Measurements from ENCODE around the gene ADCK1. TPM values are rescaled to one million over a fixed set of nuclear protein-coding genes. Genes with fewer than 3 reads are reported as not detected.

Gene ADCK1
- total and polyA plus RNA-seq, 9 of the 15 experiments (the other 6 are each of a cell fraction or from before 2014, with no cell fraction given) = 2.8 to 8.9 (median 4.3) TPM

GRCh38 chr14:77980475-77981321 is 180.8 kb downstream of the ADCK1 start:
- no peak for DNase-seq (ENCODE audit: extremely low read depth in 1 of 4, low spot score in 3 of 4)
- POLR2A ChIA-PET = no interaction called here
- H3K4me2 ChIP-seq (ENCODE audit: insufficient read depth, low read length) = no peak overlapping the region
- H3K27ac ChIP-seq (ENCODE audit: extremely low read depth, low read depth, low read length) = no peak overlapping the region
- no peaks in the 10 kb centered on the region for H3K79me2 ChIP-seq (ENCODE audit: control insufficient read depth, insufficient read depth, low read length)
- no peaks in the 10 kb centered on the region for H3K27me3 ChIP-seq (ENCODE audit: control insufficient read depth in 2 of 2, insufficient read depth in 2 of 2, low read length in 2 of 2)
- intact Hi-C loops (cut with micrococcal nuclease) = no loop called here
- no peaks in the 10 kb centered on the region for H3K36me3 ChIP-seq (ENCODE audit: control insufficient read depth, insufficient read depth, low read length)
- in situ Hi-C loops (cut with MboI) = no loop called here
- BruUV-seq (replicated peaks) = no TSS peak
- H3K9ac ChIP-seq (ENCODE audit: insufficient read depth in 1 of 2, low read depth in 2 of 2, low read length in 2 of 2) = no peak overlapping the region; a peak in 1 of 4 replicates
- H3K9me3 ChIP-seq (replicated peaks; ENCODE audit: control insufficient read depth, insufficient read depth, low read depth, low read length) = no peaks in the 10 kb centered on the region
- no peaks in the 10 kb centered on the region for H4K20me1 ChIP-seq (replicated peaks; ENCODE audit: control insufficient read depth, insufficient read depth, low read length)
- ATAC-seq = no peak
- TF ChIP-seq ZBTB33 (CRISPR knock-in tag; IDR thresholded peaks at IDR 0.05) = peak; percentile 73; the same call in 1 of the 2 replicates
- no peak for TF ChIP-seq PRMT5 (CRISPR knock-in tag; IDR thresholded peaks at IDR 0.05)
- H2AFZ ChIP-seq (ENCODE audit: low read depth, low read length) = no peak overlapping the region
- 46% methylated on average over 5 of the region's 45 CpGs for WGBS (ENCODE audit: insufficient coverage, low coverage, missing lambda C conversion rate)
- FAIRE-seq = no peak
- H3K9me1 ChIP-seq (ENCODE audit: control insufficient read depth, insufficient read depth, low read length) = no peaks in the 10 kb centered on the region
- H3K4me3 ChIP-seq = no peak overlapping the region
- CTCF ChIA-PET (ENCODE audit: low intra/inter-chr PET ratio) = no interaction called here
- peaks cover 0 to 8% of the 10 kb centered on the region in 2 experiments; a peak in 1 of 5 replicates for H3K4me1 ChIP-seq (replicated peaks in 1 of 2; ENCODE audit: control insufficient read depth in 2 of 2, insufficient read depth in 2 of 2, low read length in 2 of 2)

Small RNAs within 50 kb of the gene (small RNA-seq; reads per million reads assigned to genes)
- gene RF00019 = not detected

Other genes with a start within 250 kb of the ADCK1 start
- 11.1 and 11.8 TPM in 2 replicates for gene SPTLC2, start 183.5 kb upstream of the ADCK1 start, total RNA-seq (2014; rRNA removed)
- 19.5 and 22.6 TPM in 2 replicates for gene SPTLC2, start 183.5 kb upstream of the ADCK1 start, total RNA-seq (2014; rRNA removed; fragmentation: Illumina TruSeq; extraction: Trizol)
- gene SPTLC2, start 183.5 kb upstream of the ADCK1 start, total RNA-seq (2015; rRNA removed; fragmentation: Illumina TruSeq; extraction: Trizol) = 15.5 and 15.9 TPM in 2 replicates
- 20.8 and 24.2 TPM in 2 replicates for gene SPTLC2, start 183.5 kb upstream of the ADCK1 start, total RNA-seq (2021)
- gene SPTLC2, start 183.5 kb upstream of the ADCK1 start, polyA plus RNA-seq (2011; rRNA removed) = 24.2 and 30.4 TPM in 2 replicates
- 12.6 and 13.3 TPM in 2 replicates for gene SPTLC2, start 183.5 kb upstream of the ADCK1 start, polyA plus RNA-seq (2014; fragmentation: Illumina TruSeq; extraction: Trizol)
- 1 to 10 TPM; 4.5 to 5.4 TPM for gene SPTLC2, start 183.5 kb upstream of the ADCK1 start, polyA plus RNA-seq (2014; fragmentation: Nextera tagmentation; extraction: Ambion mirVana)
- 8.6 and 14.0 TPM in 2 replicates for gene SPTLC2, start 183.5 kb upstream of the ADCK1 start, polyA plus RNA-seq (2014; rRNA removed)
- gene ALKBH1, start 92.1 kb upstream of the ADCK1 start, total RNA-seq (2014; rRNA removed) = 6.4 and 9.3 TPM in 2 replicates
- gene ALKBH1, start 92.1 kb upstream of the ADCK1 start, total RNA-seq (2014; rRNA removed; fragmentation: Illumina TruSeq; extraction: Trizol) = 10.7 and 13.0 TPM in 2 replicates
- gene ALKBH1, start 92.1 kb upstream of the ADCK1 start, total RNA-seq (2015; rRNA removed; fragmentation: Illumina TruSeq; extraction: Trizol) = 12.3 and 12.8 TPM in 2 replicates
- 12.3 and 14.9 TPM in 2 replicates for gene ALKBH1, start 92.1 kb upstream of the ADCK1 start, total RNA-seq (2021)
- gene ALKBH1, start 92.1 kb upstream of the ADCK1 start, polyA plus RNA-seq (2011; rRNA removed) = 17.4 and 19.4 TPM in 2 replicates
- 13.3 and 14.2 TPM in 2 replicates for gene ALKBH1, start 92.1 kb upstream of the ADCK1 start, polyA plus RNA-seq (2014; fragmentation: Illumina TruSeq; extraction: Trizol)
- 1 to 10 TPM; 5.3 to 9.1 TPM for gene ALKBH1, start 92.1 kb upstream of the ADCK1 start, polyA plus RNA-seq (2014; fragmentation: Nextera tagmentation; extraction: Ambion mirVana)
- 10.6 and 11.3 TPM in 2 replicates for gene ALKBH1, start 92.1 kb upstream of the ADCK1 start, polyA plus RNA-seq (2014; rRNA removed)
- gene SLIRP, start 92.0 kb upstream of the ADCK1 start, total RNA-seq (2014; rRNA removed) = 362 and 720 TPM in 2 replicates
- 459 and 470 TPM in 2 replicates for gene SLIRP, start 92.0 kb upstream of the ADCK1 start, total RNA-seq (2014; rRNA removed; fragmentation: Illumina TruSeq; extraction: Trizol)
- gene SLIRP, start 92.0 kb upstream of the ADCK1 start, total RNA-seq (2015; rRNA removed; fragmentation: Illumina TruSeq; extraction: Trizol) = 382 and 426 TPM in 2 replicates
- 251 and 279 TPM in 2 replicates for gene SLIRP, start 92.0 kb upstream of the ADCK1 start, total RNA-seq (2021)
- gene SLIRP, start 92.0 kb upstream of the ADCK1 start, polyA plus RNA-seq (2011; rRNA removed) = 278 and 436 TPM in 2 replicates
- 434 and 491 TPM in 2 replicates for gene SLIRP, start 92.0 kb upstream of the ADCK1 start, polyA plus RNA-seq (2014; fragmentation: Illumina TruSeq; extraction: Trizol)
- 1,000 to 10,000 TPM; 1,478 to 1,905 TPM for gene SLIRP, start 92.0 kb upstream of the ADCK1 start, polyA plus RNA-seq (2014; fragmentation: Nextera tagmentation; extraction: Ambion mirVana)
- 1,067 and 1,341 TPM in 2 replicates for gene SLIRP, start 92.0 kb upstream of the ADCK1 start, polyA plus RNA-seq (2014; rRNA removed)
- gene SNW1, start 39.0 kb upstream of the ADCK1 start, total RNA-seq (2014; rRNA removed) = 76.0 and 97.4 TPM in 2 replicates
- 121 and 133 TPM in 2 replicates for gene SNW1, start 39.0 kb upstream of the ADCK1 start, total RNA-seq (2014; rRNA removed; fragmentation: Illumina TruSeq; extraction: Trizol)
- gene SNW1, start 39.0 kb upstream of the ADCK1 start, total RNA-seq (2015; rRNA removed; fragmentation: Illumina TruSeq; extraction: Trizol) = 98.2 and 101 TPM in 2 replicates
- gene SNW1, start 39.0 kb upstream of the ADCK1 start, total RNA-seq (2021) = 81.3 and 92.3 TPM in 2 replicates
- 40.8 and 64.4 TPM in 2 replicates for gene SNW1, start 39.0 kb upstream of the ADCK1 start, polyA plus RNA-seq (2011; rRNA removed)
- 83.1 and 111 TPM in 2 replicates for gene SNW1, start 39.0 kb upstream of the ADCK1 start, polyA plus RNA-seq (2014; fragmentation: Illumina TruSeq; extraction: Trizol)
- 100 to 1,000 TPM in 1 of 2 experiments, 10 to 100 TPM in 1; 79.0 to 143 TPM for gene SNW1, start 39.0 kb upstream of the ADCK1 start, polyA plus RNA-seq (2014; fragmentation: Nextera tagmentation; extraction: Ambion mirVana)
- gene SNW1, start 39.0 kb upstream of the ADCK1 start, polyA plus RNA-seq (2014; rRNA removed) = 93.1 and 103 TPM in 2 replicates

Data from K562 (cell line).